Right ventricle myocardium inferior (tissue), 1 donor: ENCODE results near the gene TEX2. TPM values are rescaled to one million over a fixed set of nuclear protein-coding genes. Genes with fewer than 3 reads are reported as not detected.
"Not testable (repeated sequence)": the region's sequence is repeated elsewhere in the genome, so short reads cannot be mapped to it uniquely, and the experiment has no call there.

Source experiments
- ATAC-seq: fragments of 200-7000 bp; cut with Tn5 transposase; one replicate; pipeline ENCODE4 v1.9.1; 2020; ENCODE audit warnings: mild to moderate bottlenecking, moderate library complexity
- DNase-seq: peaks from one replicate; pipeline ENCODE4 v3.0.0; 2021; ENCODE audit errors: missing footprints
- intact Hi-C: fragments of 100-400 bp; cut with DNase I; formaldehyde crosslinking; loops from one replicate; pipeline ENCODE4 v1.11.0; 2022
- total RNA-seq: library from RNA; stranded (reverse); fragmentation: NEBNext Ultra II Directional; extraction: Animal tissue kit (Norgen Biotek cat#: 25700); gene quantifications from one replicate; pipeline ENCODE4 v1.2.1, GENCODE V29; 2021
- donor health status: DM: no; HTN: yes; CAD: no; lungs with severe emphysema.

Gene TEX2
- total RNA-seq, 1 donor from 2014 or later, result 56.1 TPM

GRCh38 chr17:64243340-64243739 is 19.7 kb downstream of the TEX2 start:
- intact Hi-C loops, result no loop called here
- no peak for ATAC-seq

GRCh38 chr17:64242633-64243032 is 20.4 kb downstream of the TEX2 start:
- intact Hi-C loops, result no loop called here
- DNase-seq (no peak), ATAC-seq (no peak)

More at GRCh38 chr17:64243340-64243739, 19.7 kb downstream of the TEX2 start:
- no peak for DNase-seq

- intact Hi-C loops, result no loop called here
Observed at GRCh38 chr17:64240741-64241347, 22.2 kb downstream of the TEX2 start.

GRCh38 chr17:64240261-64240740 is 22.8 kb downstream of the TEX2 start:
- peak; percentile 64 for DNase-seq
- intact Hi-C loops, result no loop called here
- peak; percentile 70 for ATAC-seq

More at GRCh38 chr17:64240741-64241347, 22.2 kb downstream of the TEX2 start:
- DNase-seq (peak; percentile 70), ATAC-seq (peak; percentile 76)

- intact Hi-C loops, ATAC-seq, DNase-seq: not testable (repeated sequence)
Observed at GRCh38 chr17:64238449-64238848, 24.6 kb downstream of the TEX2 start.

- DNase-seq (no peak), ATAC-seq (no peak)
- intact Hi-C loops, result no loop called here
Observed at GRCh38 chr17:64236827-64237403, 26.1 kb downstream of the TEX2 start.

- no peak for DNase-seq
- intact Hi-C loops, result no loop called here
- ATAC-seq, result no peak
Observed at GRCh38 chr17:64234961-64235360, 28.1 kb downstream of the TEX2 start.

GRCh38 chr17:64232466-64233262 is 30.4 kb downstream of the TEX2 start:
- DNase-seq, result no peak
- no peak for ATAC-seq
- intact Hi-C loops, result no loop called here

GRCh38 chr17:64231567-64232141 is 31.4 kb downstream of the TEX2 start:
- intact Hi-C loops, result no loop called here
- no peak for ATAC-seq
- DNase-seq, result no peak

GRCh38 chr17:64230791-64231408 is 32.2 kb downstream of the TEX2 start:
- no peak for DNase-seq
- ATAC-seq, result peak; percentile 57
- intact Hi-C loops, result no loop called here

GRCh38 chr17:64229815-64230728 is 33.0 kb downstream of the TEX2 start:
- DNase-seq, result no peak
- ATAC-seq, result peak; percentile 4
- intact Hi-C loops, result no loop called here

GRCh38 chr17:64226132-64226531 is 36.9 kb downstream of the TEX2 start:
- ATAC-seq, result no peak
- intact Hi-C loops, result no loop called here
- no peak for DNase-seq

- intact Hi-C loops, result no loop called here
- ATAC-seq, result no peak
- DNase-seq, result no peak
Observed at GRCh38 chr17:64225410-64225809, 37.6 kb downstream of the TEX2 start.

- intact Hi-C loops, result no loop called here
- DNase-seq (no peak), ATAC-seq (no peak)
Observed at GRCh38 chr17:64223931-64224629, 39.0 kb downstream of the TEX2 start.

- no peak for ATAC-seq
- intact Hi-C loops, result no loop called here
Observed at GRCh38 chr17:64223283-64223682, 39.8 kb downstream of the TEX2 start.

GRCh38 chr17:64221679-64222078 is 41.4 kb downstream of the TEX2 start:
- no peak for ATAC-seq
- no peak for DNase-seq
- intact Hi-C loops, result no loop called here

More at GRCh38 chr17:64223283-64223682, 39.8 kb downstream of the TEX2 start:
- DNase-seq, result no peak

- ATAC-seq, DNase-seq, intact Hi-C loops: not testable (repeated sequence)
Observed at GRCh38 chr17:64220604-64221003, 42.5 kb downstream of the TEX2 start.
